CD4-positive, alpha-beta memory T cell (primary cell): ENCODE measurements around the gene LHFPL3. TPM values are rescaled to one million over a fixed set of nuclear protein-coding genes. Genes with fewer than 3 reads are reported as not detected.

Source experiments
- CTCF ChIA-PET: fragments of 350-600 bp; sonication (Branson Sonifier 250); formaldehyde crosslinking; loops from one replicate; lab custom pipeline; 2021; ENCODE audit warnings: inconsistent platforms; ENCODE audit not compliant: partially characterized antibody; lab: Charles Lee
- POLR2A ChIA-PET: fragments of 350-600 bp; sonication (Branson Sonifier 250); formaldehyde crosslinking; loops from one replicate; lab custom pipeline; 2021; ENCODE audit not compliant: partially characterized antibody; lab: Charles Lee
- DNase-seq, 5 donors: peaks; one replicate each; pipeline versions ENCODE4 v3.0.0 to v3.0.0-alpha.2; 2020 to 2022; ENCODE audit warnings: mixed read lengths in 1 of 5
- H3K27ac ChIP-seq: one replicate; pipeline ENCODE4 v1.7.0; 2013; ENCODE audit warnings: low read depth, low read length
- H3K27me3 ChIP-seq: 2 replicates; pipeline ENCODE4 v1.7.0; 2013; ENCODE audit warnings: mild to moderate bottlenecking, low read length, moderate library complexity; ENCODE audit not compliant: insufficient read depth
- H3K36me3 ChIP-seq: 2 replicates; pipeline ENCODE4 v1.7.0; 2013; ENCODE audit warnings: mild to moderate bottlenecking, low read length, moderate library complexity; ENCODE audit not compliant: insufficient read depth
- H3K4me1 ChIP-seq: 2 replicates; pipeline ENCODE4 v1.7.0; 2013; ENCODE audit warnings: mild to moderate bottlenecking, low read length, moderate library complexity; ENCODE audit not compliant: insufficient read depth
- H3K4me3 ChIP-seq, 2 donors: one replicate each; pipeline ENCODE4 v1.7.0; 2013; ENCODE audit warnings: low read length in 2 of 2, mild to moderate bottlenecking in 1 of 2
- H3K9me3 ChIP-seq, 2 donors: one replicate each; pipeline ENCODE4 v1.7.0; 2013; ENCODE audit warnings: low read length in 2 of 2, control low read depth in 1 of 2; ENCODE audit not compliant: control insufficient read depth in 1 of 2
- H3K27ac Mint-ChIP-seq, 7 donors: one replicate each; pipeline ENCODE4 v1.8.0; 2020 to 2021; ENCODE audit warnings: mixed read lengths in 7 of 7, mild to moderate bottlenecking in 6 of 7, inconsistent platforms in 3 of 7, moderate library complexity in 3 of 7
- H3K27me3 Mint-ChIP-seq, 2 donors: one replicate each; pipeline ENCODE4 v1.8.0; 2020 to 2021; ENCODE audit warnings: mixed read lengths in 2 of 2
- H3K36me3 Mint-ChIP-seq, 2 donors: one replicate each; pipeline ENCODE4 v1.8.0; 2020 to 2021; ENCODE audit warnings: mixed read lengths in 2 of 2, inconsistent platforms in 1 of 2, mild to moderate bottlenecking in 1 of 2
- H3K4me1 Mint-ChIP-seq, 4 donors: one replicate each; pipeline ENCODE4 v1.8.0; 2020 to 2021; ENCODE audit warnings: mixed read lengths in 4 of 4, mild to moderate bottlenecking in 1 of 4
- H3K4me3 Mint-ChIP-seq, 8 donors: one replicate each; pipeline ENCODE4 v1.8.0; 2020 to 2021; ENCODE audit warnings: mixed read lengths in 8 of 8, mild to moderate bottlenecking in 7 of 8, moderate library complexity in 6 of 8, inconsistent platforms in 3 of 8
- H3K9me3 Mint-ChIP-seq, 8 donors: one replicate each; pipeline ENCODE4 v1.8.0; 2020 to 2021; ENCODE audit warnings: mixed read lengths in 8 of 8, mild to moderate bottlenecking in 5 of 8, inconsistent platforms in 3 of 8, moderate library complexity in 1 of 8
- intact Hi-C: fragments of 100-400 bp; cut with micrococcal nuclease; formaldehyde crosslinking; loops from one replicate; pipeline ENCODE4 v1.15.1; 2023
- polyA plus RNA-seq, 2 donors: library from polyadenylated mRNA; unstranded; fragments of 300-500 nt; fragmentation: Illumina TruSeq; gene quantifications; one replicate each; pipeline ENCODE4 v1.2.3, GENCODE V29; 2021
- total RNA-seq, 2 experiments: library from RNA; stranded (reverse); gene quantifications; one replicate each; pipeline ENCODE4 v1.2.3, GENCODE V29; 2021

The LHFPL3 gene
- total and polyA plus RNA-seq, 4 experiments from 2014 or later = not detected

DNA sequence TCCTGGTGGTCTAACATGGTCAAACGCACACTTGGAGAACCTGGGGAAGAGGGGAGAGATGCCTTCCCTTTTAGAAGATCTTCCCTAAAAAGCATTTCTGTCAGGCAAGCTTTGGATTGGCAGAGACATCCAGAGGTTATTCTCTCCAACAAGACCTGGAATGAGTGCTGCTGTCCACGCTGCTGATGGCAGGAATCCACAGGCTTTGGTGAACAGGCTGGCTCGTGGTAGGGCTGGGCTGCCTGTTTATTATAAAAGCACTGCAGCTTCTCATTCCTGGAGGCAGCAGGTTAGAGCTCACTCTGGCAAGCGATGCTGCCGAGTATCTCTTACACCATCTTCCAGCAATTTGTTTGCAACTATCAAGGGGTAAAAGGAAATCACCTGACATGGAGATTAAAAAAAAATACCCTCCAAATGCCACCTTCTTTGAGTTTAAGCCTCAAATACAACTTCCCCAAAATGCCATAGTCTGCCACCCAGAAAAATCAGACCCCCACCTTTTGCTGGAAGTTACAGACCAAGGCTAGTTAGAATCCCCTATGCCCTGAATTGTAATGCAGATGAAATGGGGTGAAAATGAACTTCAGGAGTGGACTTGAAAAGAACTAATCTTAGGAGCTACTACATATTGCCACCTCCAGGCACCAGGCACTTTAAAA, 533.5 kb downstream of the LHFPL3 start:
- Mint-ChIP-seq H3K27me3 (peaks cover 9 to 10% of the 10 kb centered on the region in 2 donors), H3K36me3 (no peaks in the 10 kb centered on the region), H3K27ac (no peak overlapping the region), H3K9me3 (peaks cover 0 to 11% (median 6%) of the 10 kb centered on the region in 8 donors), H3K4me3 (no peak overlapping the region), H3K4me1 (peaks cover 12 to 15% (median 14%) of the 10 kb centered on the region in 4 donors)
- peaks cover 13% of the 10 kb centered on the region for H3K4me1 ChIP-seq
- H3K36me3 ChIP-seq = no peaks in the 10 kb centered on the region
- intact Hi-C loops = no loop called here
- POLR2A ChIA-PET = no interaction called here
- no peaks in the 10 kb centered on the region for H3K9me3 ChIP-seq
- no peak for DNase-seq
- no peaks in the 10 kb centered on the region for H3K27me3 ChIP-seq
- H3K27ac ChIP-seq = no peak overlapping the region
- H3K4me3 ChIP-seq = no peak overlapping the region
- CTCF ChIA-PET = interaction anchor here (1.4 to 4.6 kb wide), 3 partner anchors 10 to 22 kb away, joined by 3 to 35 read pairs (median 11); no protein-coding TSS in a partner anchor

DNA sequence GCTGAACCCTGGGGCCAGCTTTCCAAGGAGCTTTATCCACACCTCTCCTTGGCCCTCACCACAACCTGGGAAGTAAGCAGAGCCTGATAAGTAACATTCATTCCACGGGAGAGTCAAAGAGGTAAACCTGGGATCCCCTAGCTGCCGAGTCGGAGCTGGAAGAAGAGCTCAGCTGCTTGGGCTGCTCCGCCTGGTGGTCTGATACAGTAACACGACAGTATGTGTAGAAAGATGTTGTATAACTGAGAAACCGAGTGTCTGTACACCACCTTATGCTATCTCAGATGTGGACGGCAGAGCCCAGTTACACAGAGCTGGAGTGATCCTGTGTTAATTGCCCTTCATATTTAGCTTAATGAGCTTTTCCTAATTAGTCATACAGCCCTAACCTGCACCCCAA, 534.3 kb downstream of the LHFPL3 start:
- H3K4me1 ChIP-seq = peaks cover 9% of the 10 kb centered on the region
- no peak for DNase-seq
- H3K4me1 Mint-ChIP-seq = peaks cover 9 to 11% (median 10%) of the 10 kb centered on the region in 4 donors
- no peak overlapping the region for H3K27ac ChIP-seq
- no peak overlapping the region for H3K4me3 Mint-ChIP-seq
- ChIA-PET CTCF (interaction anchor here (2.1 to 4.6 kb wide), 2 partner anchors 15 to 21 kb away, joined by 11 to 35 read pairs; no protein-coding TSS in a partner anchor), POLR2A (no interaction called here)
- H3K9me3 Mint-ChIP-seq = peaks cover 0 to 11% (median 6%) of the 10 kb centered on the region in 8 donors
- H3K36me3 Mint-ChIP-seq = no peaks in the 10 kb centered on the region
- no peaks in the 10 kb centered on the region for H3K9me3 ChIP-seq
- no peaks in the 10 kb centered on the region for H3K36me3 ChIP-seq
- H3K4me3 ChIP-seq = no peak overlapping the region
- H3K27me3 ChIP-seq = no peaks in the 10 kb centered on the region
- H3K27me3 Mint-ChIP-seq = peaks cover 9 to 10% of the 10 kb centered on the region in 2 donors
- intact Hi-C loops = no loop called here
- no peak overlapping the region for H3K27ac Mint-ChIP-seq

DNA sequence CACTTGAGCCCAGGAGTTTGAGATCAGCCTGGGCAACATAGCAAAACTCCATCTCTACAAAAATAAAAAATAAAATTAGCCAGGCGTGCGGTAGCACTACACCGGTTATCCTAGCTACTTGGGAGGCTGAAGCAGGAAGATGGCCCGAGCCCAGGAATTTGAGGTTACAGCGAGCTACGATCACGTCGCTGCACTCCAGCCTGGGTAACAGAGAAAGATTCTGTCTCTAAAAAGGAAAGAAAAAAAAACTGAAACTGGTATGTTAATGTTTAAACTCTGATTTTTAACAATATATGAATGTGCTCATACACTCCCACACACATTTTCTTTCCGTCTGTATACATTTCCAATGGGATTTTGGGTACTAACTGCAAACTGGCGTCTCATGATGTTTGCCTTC, 545.0 kb downstream of the LHFPL3 start:
- H3K27me3 ChIP-seq = no peaks in the 10 kb centered on the region
- intact Hi-C loops = no loop called here
- no peaks in the 10 kb centered on the region for H3K9me3 ChIP-seq
- Mint-ChIP-seq H3K27ac (no peak overlapping the region), H3K36me3 (no peaks in the 10 kb centered on the region), H3K4me1 (peaks cover 2 to 9% (median 6%) of the 10 kb centered on the region in 4 donors), H3K9me3 (no peaks in the 10 kb centered on the region), H3K27me3 (no peaks in the 10 kb centered on the region), H3K4me3 (no peak overlapping the region)
- ChIA-PET CTCF (interaction anchor here (1.4 to 3.6 kb wide), 2 partner anchors 10 to 25 kb away, joined by 3 to 19 read pairs; no protein-coding TSS in a partner anchor), POLR2A (no interaction called here)
- no peak for DNase-seq
- no peaks in the 10 kb centered on the region for H3K36me3 ChIP-seq
- H3K4me1 ChIP-seq = peaks cover 4% of the 10 kb centered on the region
- H3K4me3 ChIP-seq = no peak overlapping the region
- H3K27ac ChIP-seq = no peak overlapping the region

DNA sequence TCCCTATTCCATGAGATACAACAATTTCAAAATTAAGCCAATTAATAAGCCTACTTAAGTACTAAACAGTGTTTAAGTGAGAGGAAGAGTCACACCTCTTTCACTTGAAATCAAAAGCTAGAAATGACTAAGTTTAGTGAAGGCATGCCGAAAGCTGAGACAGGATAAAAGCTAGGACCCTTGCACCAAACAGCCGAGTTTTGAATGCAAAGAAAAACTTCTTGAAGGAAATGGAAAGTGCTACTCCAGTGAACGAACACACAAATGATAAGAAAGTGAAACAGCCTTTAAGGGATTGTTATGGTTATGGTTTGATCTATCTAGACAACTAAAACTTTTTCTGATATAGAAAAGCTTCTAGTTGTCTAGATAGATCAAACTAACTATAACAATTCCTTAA, 550.2 kb downstream of the LHFPL3 start:
- Histone ChIP-seq H3K9me3 (no peaks in the 10 kb centered on the region), H3K36me3 (no peaks in the 10 kb centered on the region), H3K4me1 (peaks cover 12% of the 10 kb centered on the region), H3K27ac (no peak overlapping the region), H3K27me3 (no peaks in the 10 kb centered on the region), H3K4me3 (no peak overlapping the region)
- H3K36me3 Mint-ChIP-seq = no peaks in the 10 kb centered on the region
- DNase-seq = no peak
- ChIA-PET CTCF (interaction anchor here (1.7 to 2.9 kb wide), 3 partner anchors 9 to 44 kb away, joined by 5 to 21 read pairs (median 8); no protein-coding TSS in a partner anchor), POLR2A (interaction anchor here (0.8 to 1.0 kb wide), 2 partner anchors 48 to 65 kb away, joined by 3 read pairs; no protein-coding TSS in a partner anchor)
- peaks cover 4 to 17% (median 14%) of the 10 kb centered on the region in 4 donors for H3K4me1 Mint-ChIP-seq
- H3K27me3 Mint-ChIP-seq = no peaks in the 10 kb centered on the region
- intact Hi-C loops = no loop called here
- H3K27ac Mint-ChIP-seq = peak overlapping the region in 4 of 7 donors; percentile 14 to 67 (median 32)
- peaks cover 0 to 4% (median 1%) of the 10 kb centered on the region in 8 donors for H3K9me3 Mint-ChIP-seq
- H3K4me3 Mint-ChIP-seq = peak overlapping the region in 6 of 8 donors; percentile 5 to 68 (median 24)

- Histone ChIP-seq H3K4me3 (no peak overlapping the region), H3K9me3 (no peaks in the 10 kb centered on the region), H3K36me3 (no peaks in the 10 kb centered on the region), H3K27me3 (no peaks in the 10 kb centered on the region), H3K27ac (no peak overlapping the region), H3K4me1 (peaks cover 9% of the 10 kb centered on the region)
- Mint-ChIP-seq H3K36me3 (no peaks in the 10 kb centered on the region), H3K27ac (peak overlapping the region in 2 of 7 donors; percentile 5 to 23), H3K4me3 (no peak overlapping the region), H3K27me3 (peaks cover 0 to 3% of the 10 kb centered on the region in 2 donors), H3K9me3 (peaks cover 0 to 4% (median 1%) of the 10 kb centered on the region in 8 donors), H3K4me1 (peaks cover 4 to 16% (median 13%) of the 10 kb centered on the region in 4 donors)
- no peak for DNase-seq
- CTCF ChIA-PET = interaction anchor here (0.6 to 12.3 kb wide), 35 partner anchors 9 to 1590 kb away, joined by 3 to 339 read pairs (median 6); no protein-coding TSS in a partner anchor
- intact Hi-C loops = loop anchor here (1.0 to 2.0 kb wide), 2 partner anchors 35 to 706 kb away; no protein-coding TSS in a partner anchor
- POLR2A ChIA-PET = interaction anchor here (1.0 to 1.6 kb wide), 3 partner anchors 27 to 60 kb away, joined by 3 to 4 read pairs (median 3); no protein-coding TSS in a partner anchor
Observed at GRCh38 chr7:104883248-104883717, 554.9 kb downstream of the LHFPL3 start.

DNA sequence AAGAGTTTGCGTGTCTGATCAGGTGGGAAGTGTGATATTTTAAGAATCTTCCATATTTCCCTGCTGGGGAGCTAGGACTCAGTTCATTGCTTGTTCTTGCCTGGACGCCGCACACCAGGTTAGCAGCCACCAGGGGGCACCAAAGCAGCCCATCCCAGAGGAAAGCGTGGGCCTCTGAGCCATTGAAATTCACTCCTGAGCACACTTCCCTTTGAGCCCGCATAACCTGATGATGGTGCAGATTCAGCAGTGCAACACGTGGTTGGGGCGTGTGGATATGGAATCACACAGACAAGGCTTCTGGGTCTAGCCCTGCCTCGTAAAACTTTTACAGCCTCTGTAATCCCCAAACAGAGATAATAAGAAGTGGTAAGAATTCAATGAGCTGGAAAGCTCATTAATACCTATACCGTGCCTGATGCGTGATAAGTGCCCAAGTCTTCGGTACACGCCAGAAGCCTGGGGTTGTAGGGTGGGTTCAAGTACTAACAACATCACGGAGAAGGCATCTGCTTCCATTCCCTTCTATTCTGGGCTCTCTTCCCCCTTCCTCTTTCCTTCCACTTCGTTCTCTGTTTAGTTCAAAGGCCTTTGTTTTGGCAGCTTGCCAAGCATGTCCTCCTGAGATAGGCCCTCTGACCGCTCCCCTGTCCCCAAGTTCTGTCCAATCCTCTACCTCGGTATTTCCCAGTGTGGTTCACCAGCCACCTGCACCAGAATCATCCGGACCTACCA, 555.5 kb downstream of the LHFPL3 start:
- DNase-seq = peak; percentile 56 to 69 (median 60)
- intact Hi-C loops = loop anchor here (1.0 to 2.0 kb wide), 2 partner anchors 34 to 705 kb away; no protein-coding TSS in a partner anchor
- Histone ChIP-seq H3K4me3 (no peak overlapping the region), H3K27me3 (no peaks in the 10 kb centered on the region), H3K9me3 (no peaks in the 10 kb centered on the region), H3K4me1 (peaks cover 3% of the 10 kb centered on the region), H3K36me3 (no peaks in the 10 kb centered on the region), H3K27ac (no peak overlapping the region)
- ChIA-PET CTCF (interaction anchor here (0.6 to 12.3 kb wide), 29 partner anchors 10 to 1590 kb away, joined by 3 to 339 read pairs (median 6); no protein-coding TSS in a partner anchor), POLR2A (interaction anchor here (0.8 to 1.6 kb wide), 4 partner anchors 9 to 60 kb away, joined by 3 to 4 read pairs (median 3); no protein-coding TSS in a partner anchor)
- Mint-ChIP-seq H3K4me3 (peak overlapping the region in 1 of 8 donors; percentile 35), H3K9me3 (peaks cover 0 to 4% (median 1%) of the 10 kb centered on the region in 8 donors), H3K36me3 (no peaks in the 10 kb centered on the region), H3K27me3 (peaks cover 0 to 3% of the 10 kb centered on the region in 2 donors), H3K27ac (peak overlapping the region in 3 of 7 donors; percentile 5 to 72 (median 23)), H3K4me1 (peaks cover 0 to 10% (median 7%) of the 10 kb centered on the region in 4 donors)
